Measurements from ENCODE around the gene ZNF444. TPM values are rescaled to one million over a fixed set of nuclear protein-coding genes. Genes with fewer than 3 reads are reported as not detected.

The ZNF444 gene
- total RNA-seq, 4 donors from 2014 or later = 16.4 to 38.9 (median 24.9) TPM

DNA sequence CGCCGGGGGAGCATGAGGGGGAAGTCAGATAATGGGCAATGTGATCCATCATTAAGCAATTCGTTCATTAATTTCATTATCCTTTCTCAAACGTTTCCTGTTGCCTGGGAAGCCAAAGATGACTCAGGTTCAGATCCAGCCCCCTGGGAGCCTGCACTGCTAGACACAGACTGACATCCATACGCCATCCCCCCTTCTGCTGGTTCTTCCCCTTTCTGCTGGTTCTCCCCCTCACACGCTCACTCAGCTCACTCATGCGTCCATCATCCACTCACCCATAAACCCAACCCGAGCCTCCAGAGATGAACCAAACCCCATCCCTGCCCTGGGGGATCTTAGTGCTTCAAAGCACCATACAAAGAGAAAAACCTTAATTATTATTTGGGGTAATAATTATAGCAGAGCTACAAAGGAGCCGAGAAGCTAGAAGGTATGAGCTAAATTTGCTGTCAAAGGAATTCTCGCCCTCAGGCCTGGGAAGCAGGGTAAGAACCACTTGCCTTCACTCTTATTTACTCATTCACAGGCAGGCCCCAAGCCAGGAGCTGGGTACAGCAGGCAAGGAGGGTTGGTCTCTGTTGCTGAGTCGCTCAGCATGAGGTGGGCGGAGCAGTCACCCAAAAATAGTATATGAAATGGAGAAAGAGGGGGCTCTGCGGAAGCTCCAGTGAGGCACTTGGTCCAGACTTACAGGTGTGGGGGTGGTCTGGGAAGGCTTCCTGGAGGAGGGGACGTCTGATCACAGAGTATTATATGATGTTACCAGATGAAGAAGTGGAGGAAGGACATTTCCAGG is 7.0 kb upstream of the ZNF444 start:
- H3K27ac ChIP-seq = no peak overlapping the region
- no peaks in the 10 kb centered on the region for H3K36me3 ChIP-seq
- DNase-seq = no peak
- no peaks in the 10 kb centered on the region for H3K9me3 ChIP-seq
- ATAC-seq = no peak
- H3K4me3 ChIP-seq = no peak overlapping the region
- in situ Hi-C loops (cut with MboI; ENCODE audit: low sequenced_read_pairs in 4 of 4) = loop anchor here in 2 of 4 donors (10.0 kb wide), 1 partner anchor 181 kb away; the partner anchor contains the start of gene ZSCAN5A (in 2 of the 2)
- intact Hi-C loops (cut with DNase I; ENCODE audit: low total_unique reads) = no loop called here
- H3K4me1 ChIP-seq = peaks cover 0 to 4% of the 10 kb centered on the region in 2 donors
- H3K27me3 ChIP-seq = no peaks in the 10 kb centered on the region
- no peak for TF ChIP-seq POLR2A (IDR thresholded peaks at IDR 0.05)
- TF ChIP-seq, protein P1, sequence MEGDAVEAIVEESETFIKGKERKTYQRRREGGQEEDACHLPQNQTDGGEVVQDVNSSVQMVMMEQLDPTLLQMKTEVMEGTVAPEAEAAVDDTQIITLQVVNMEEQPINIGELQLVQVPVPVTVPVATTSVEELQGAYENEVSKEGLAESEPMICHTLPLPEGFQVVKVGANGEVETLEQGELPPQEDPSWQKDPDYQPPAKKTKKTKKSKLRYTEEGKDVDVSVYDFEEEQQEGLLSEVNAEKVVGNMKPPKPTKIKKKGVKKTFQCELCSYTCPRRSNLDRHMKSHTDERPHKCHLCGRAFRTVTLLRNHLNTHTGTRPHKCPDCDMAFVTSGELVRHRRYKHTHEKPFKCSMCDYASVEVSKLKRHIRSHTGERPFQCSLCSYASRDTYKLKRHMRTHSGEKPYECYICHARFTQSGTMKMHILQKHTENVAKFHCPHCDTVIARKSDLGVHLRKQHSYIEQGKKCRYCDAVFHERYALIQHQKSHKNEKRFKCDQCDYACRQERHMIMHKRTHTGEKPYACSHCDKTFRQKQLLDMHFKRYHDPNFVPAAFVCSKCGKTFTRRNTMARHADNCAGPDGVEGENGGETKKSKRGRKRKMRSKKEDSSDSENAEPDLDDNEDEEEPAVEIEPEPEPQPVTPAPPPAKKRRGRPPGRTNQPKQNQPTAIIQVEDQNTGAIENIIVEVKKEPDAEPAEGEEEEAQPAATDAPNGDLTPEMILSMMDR (IDR thresholded peaks at IDR 0.05 in 4 of 5, conservative IDR thresholded peaks at IDR 0.05 in 1 of 5) = no peak

DNA sequence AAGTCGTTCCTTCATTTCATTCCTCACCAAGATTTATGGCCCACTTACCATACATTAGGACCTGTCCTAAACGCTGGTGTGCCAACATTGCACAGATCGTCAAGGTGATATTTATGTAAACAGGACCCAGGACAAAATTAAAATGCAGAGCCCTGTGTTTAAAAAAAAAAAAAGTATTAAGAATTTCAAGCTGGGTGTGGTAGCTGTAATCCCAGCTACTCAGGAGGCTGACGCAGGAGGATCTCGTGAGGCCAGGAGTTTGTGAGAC is 6.5 kb upstream of the ZNF444 start:
- Histone ChIP-seq H3K4me3 (no peak overlapping the region), H3K36me3 (no peaks in the 10 kb centered on the region), H3K9me3 (no peaks in the 10 kb centered on the region), H3K27ac (no peak overlapping the region), H3K4me1 (peaks cover 1 to 4% of the 10 kb centered on the region in 2 donors), H3K27me3 (no peaks in the 10 kb centered on the region)
- no peak for DNase-seq
- intact Hi-C loops (cut with DNase I; ENCODE audit: low total_unique reads) (no loop called here), in situ Hi-C loops (cut with MboI; ENCODE audit: low sequenced_read_pairs in 4 of 4) (loop anchor here in 2 of 4 donors (10.0 kb wide), 1 partner anchor 180 kb away; the partner anchor contains the start of gene ZSCAN5A (in 2 of the 2))
- no peak for TF ChIP-seq POLR2A (IDR thresholded peaks at IDR 0.05)
- TF ChIP-seq, protein P1 (IDR thresholded peaks at IDR 0.05 in 4 of 5, conservative IDR thresholded peaks at IDR 0.05 in 1 of 5) = no peak
- ATAC-seq = no peak

DNA sequence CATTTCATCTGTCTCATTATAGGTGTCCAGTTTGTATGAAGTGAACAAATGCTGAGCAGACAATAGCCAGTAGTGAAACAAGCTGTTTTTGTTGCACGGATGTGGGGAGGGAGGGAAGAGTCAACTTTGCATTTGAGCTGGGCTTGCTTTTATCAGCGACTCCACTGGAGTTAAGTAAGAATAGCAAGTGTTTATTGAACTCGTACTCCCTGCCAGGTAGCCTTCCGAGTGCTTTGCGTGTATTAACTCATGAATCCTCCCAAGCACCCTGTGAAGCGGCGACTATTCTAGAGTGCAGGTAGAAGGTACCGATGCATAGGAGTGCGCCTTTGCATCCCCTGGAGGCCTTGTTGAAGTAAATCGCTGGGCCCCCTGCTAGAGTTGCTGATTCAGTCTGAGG is 4.7 kb upstream of the ZNF444 start:
- in situ Hi-C loops (cut with MboI; ENCODE audit: low sequenced_read_pairs in 4 of 4) = loop anchor here in 2 of 4 donors (10.0 kb wide), 1 partner anchor 178 kb away; the partner anchor contains the start of gene ZSCAN5A (in 2 of the 2)

DNA sequence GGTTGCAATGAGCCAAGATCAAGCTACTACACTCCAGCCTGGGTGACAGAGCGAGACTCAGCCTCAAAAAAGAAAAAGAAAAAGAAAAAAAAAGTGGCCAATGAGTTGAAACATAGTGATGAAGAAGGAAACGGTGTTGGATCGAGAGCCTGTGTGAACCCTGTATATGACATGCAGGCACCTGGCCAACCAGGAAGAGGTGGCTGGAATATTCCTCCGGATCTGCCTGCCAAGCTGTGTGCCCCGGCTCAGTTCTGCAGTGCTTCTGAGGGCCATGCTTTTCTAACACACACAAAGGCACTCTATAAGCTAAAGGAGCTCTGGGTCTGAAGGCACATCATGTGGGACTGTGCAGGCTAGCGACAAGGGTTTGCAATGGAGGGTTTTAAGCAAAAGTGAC is 3.7 kb upstream of the ZNF444 start:
- H3K27me3 ChIP-seq = no peaks in the 10 kb centered on the region
- ATAC-seq (no peak), DNase-seq (no peak)
- H3K4me1 ChIP-seq = peaks cover 11 to 19% of the 10 kb centered on the region in 2 donors
- no peak overlapping the region for H3K27ac ChIP-seq
- in situ Hi-C loops (cut with MboI; ENCODE audit: low sequenced_read_pairs in 4 of 4) = loop anchor here in 2 of 4 donors (10.0 kb wide), 1 partner anchor 177 kb away; the partner anchor contains the start of gene ZSCAN5A (in 2 of the 2)
- H3K36me3 ChIP-seq = no peaks in the 10 kb centered on the region
- intact Hi-C loops (cut with DNase I; ENCODE audit: low total_unique reads) = no loop called here
- TF ChIP-seq, protein P1 (IDR thresholded peaks at IDR 0.05 in 4 of 5, conservative IDR thresholded peaks at IDR 0.05 in 1 of 5) = no peak
- no peak for TF ChIP-seq POLR2A (IDR thresholded peaks at IDR 0.05)
- H3K4me3 ChIP-seq = no peak overlapping the region
- no peaks in the 10 kb centered on the region for H3K9me3 ChIP-seq

More for the DNA sequence above, 4.7 kb upstream of the ZNF444 start:
- no peaks in the 10 kb centered on the region for H3K27me3 ChIP-seq
- TF ChIP-seq, protein P1 (IDR thresholded peaks at IDR 0.05 in 4 of 5, conservative IDR thresholded peaks at IDR 0.05 in 1 of 5) = no peak
- no peak for TF ChIP-seq POLR2A (IDR thresholded peaks at IDR 0.05)
- H3K9me3 ChIP-seq = no peaks in the 10 kb centered on the region
- DNase-seq (no peak), ATAC-seq (no peak)
- H3K4me1 ChIP-seq = peaks cover 7 to 11% of the 10 kb centered on the region in 2 donors
- H3K4me3 ChIP-seq = no peak overlapping the region
- H3K27ac ChIP-seq = no peak overlapping the region
- intact Hi-C loops (cut with DNase I; ENCODE audit: low total_unique reads) = no loop called here
- no peaks in the 10 kb centered on the region for H3K36me3 ChIP-seq

All from gastrocnemius medialis (tissue), 4 donors.